K562 (cell line): ENCODE measurements around the gene PM20D1. TPM values are rescaled to one million over a fixed set of nuclear protein-coding genes. Genes with fewer than 3 reads are reported as not detected.
A peak's percentile ranks its signal among the peaks of the same experiment; 100 is the strongest.

Experiments used
- ATF6 ChIP-seq: sonication (generic); formaldehyde crosslinking; IDR thresholded peaks from 2 replicates; pipeline ENCODE4 v1.4.0; 2020; ENCODE audit warnings: mild to moderate bottlenecking, missing genetic modification reagents
- ATF7 ChIP-seq: fragments of 450-650 bp; IDR thresholded peaks from 2 replicates; pipeline ENCODE4 v1.7.1; 2014; ENCODE audit warnings: mild to moderate bottlenecking, moderate library complexity
- COPS2 ChIP-seq: fragments of 450-650 bp; conservative IDR thresholded peaks from 2 replicates; pipeline ENCODE4 v1.6.1; 2016; ENCODE audit warnings: mild to moderate bottlenecking, moderate library complexity
- E2F6 ChIP-seq, 2 experiments: IDR thresholded peaks; 2 replicates each; pipeline ENCODE4 v1.6.1; 2011; ENCODE audit warnings: borderline replicate concordance in 1 of 2, control low read depth in 1 of 2, low read depth in 1 of 2, low read length in 1 of 2, mild to moderate bottlenecking in 1 of 2, mixed read lengths in 1 of 2, moderate library complexity in 1 of 2; ENCODE audit not compliant: insufficient read depth in 1 of 2, insufficient read length in 1 of 2, poor library complexity in 1 of 2, severe bottlenecking in 1 of 2; ENCODE audit errors: extremely low read depth in 1 of 2
- ETV5 ChIP-seq: sonication (generic); formaldehyde crosslinking; IDR thresholded peaks from 2 replicates; pipeline ENCODE4 v1.4.0; 2020; ENCODE audit warnings: low read depth, mild to moderate bottlenecking, missing genetic modification reagents
- MAFG ChIP-seq: fragments of 450-650 bp; conservative IDR thresholded peaks from 2 replicates; pipeline ENCODE4 v1.6.1; 2016; ENCODE audit warnings: missing genetic modification characterization, missing compliant biosample characterization
- MLLT1 ChIP-seq, 2 experiments: fragments of 450-650 bp; IDR thresholded peaks; 2 replicates each; pipeline ENCODE4 v1.6.1; 2016
- RCOR1 ChIP-seq, 2 experiments: IDR thresholded peaks; 2 replicates each; pipeline ENCODE4 v1.6.1; 2012; ENCODE audit warnings: low read depth in 2 of 2, low read length in 2 of 2, borderline replicate concordance in 1 of 2, improper control_type of control experiment in 1 of 2
- RUNX1 ChIP-seq: sonication (generic); IDR thresholded peaks from 2 replicates; pipeline ENCODE4 v1.6.1; 2016; ENCODE audit warnings: antibody characterized with exemption, low read depth
- SP1 ChIP-seq: sonication (generic); formaldehyde crosslinking; IDR thresholded peaks from 2 replicates; pipeline ENCODE4 v1.8.1; 2022; ENCODE audit warnings: mild to moderate bottlenecking, missing genetic modification reagents
- TCF7 ChIP-seq: sonication (generic); IDR thresholded peaks from 2 replicates; pipeline ENCODE4 v1.6.1; 2016; ENCODE audit warnings: antibody characterized with exemption, borderline replicate concordance
- THRA ChIP-seq: fragments of 450-650 bp; IDR thresholded peaks from 2 replicates; pipeline ENCODE4 v1.6.1; 2017; ENCODE audit warnings: mild to moderate bottlenecking, moderate library complexity
- ZBTB12 ChIP-seq: fragments of 250-450 bp; sonication (Bioruptor Pico); IDR thresholded peaks from 2 replicates; pipeline ENCODE4 v1.4.0; 2020
- ZC3H11A ChIP-seq: IDR thresholded peaks from 2 replicates; pipeline ENCODE4 v1.6.1; 2012; ENCODE audit warnings: low read depth, low read length, improper control_type of control experiment
- ZNF551 ChIP-seq: fragments of 250-450 bp; sonication (Bioruptor Pico); IDR thresholded peaks from 2 replicates; pipeline ENCODE4 v1.5.0; 2021; ENCODE audit warnings: mild to moderate bottlenecking, moderate library complexity
- ZNF778 ChIP-seq: fragments of 450-650 bp; formaldehyde crosslinking; IDR thresholded peaks from 2 replicates; pipeline ENCODE4 v1.4.0; 2020; ENCODE audit warnings: mild to moderate bottlenecking, moderate library complexity
- ZNF79 ChIP-seq: fragments of 250-450 bp; sonication (Bioruptor Pico); IDR thresholded peaks from 2 replicates; pipeline ENCODE4 v1.4.0; 2020; ENCODE audit warnings: low read depth, mild to moderate bottlenecking, moderate library complexity
- polyA plus RNA-seq, 8 experiments: library from polyadenylated mRNA; depleted of rRNA in 4 of 8; stranded (reverse) in 5 of 8; unstranded in 3 of 8; fragments of >200 nt; fragmentation: Nextera tagmentation in 2 of 8; fragmentation: Illumina TruSeq in 1 of 8; extraction: Ambion mirVana in 2 of 8; extraction: Trizol in 1 of 8; gene quantifications; 2 replicates each; pipeline versions ENCODE4 v1.2.1 to v1.2.3, GENCODE V29; 2011 to 2014; ENCODE audit warnings: inconsistent platforms in 1 of 8, missing spikeins in 1 of 8
- total RNA-seq, 7 experiments: library from RNA; depleted of rRNA in 6 of 7; stranded (reverse); fragments of >200 nt in 6 of 7; fragmentation: Illumina TruSeq in 2 of 7; extraction: Trizol in 2 of 7; gene quantifications; 2 replicates each; pipeline versions ENCODE4 v1.2.1 to v1.2.3, GENCODE V29; 2011 to 2021; ENCODE audit warnings: low replicate concordance in 1 of 7

Gene PM20D1
- total and polyA plus RNA-seq, 9 of the 15 experiments (the other 6 are each of a cell fraction or from before 2014, with no cell fraction given) = not detected

GRCh38 chr1:205812878-205813754 is 36.8 kb downstream of the PM20D1 start, which contains the start of gene SLC41A1 (continued):
- TF ChIP-seq MLLT1 (IDR thresholded peaks at IDR 0.05) (no peak), RUNX1 (0 out of 2 replicates have a peak, but pooled peaks have one; percentile 2), ETV5 (CRISPR knock-in tag) (no peak), ZNF778 (CRISPR knock-in tag) (no peak), TCF7 (no peak), ZNF551 (CRISPR knock-in tag) (no peak), ATF7 (peak; percentile 86), ATF6 (CRISPR knock-in tag) (no peak), SP1 (CRISPR knock-in tag) (peak; percentile 88), RCOR1 (IDR thresholded peaks at IDR 0.05; ENCODE audit: borderline replicate concordance in 1 of 2, low read depth in 2 of 2, low read length in 2 of 2) (peak in 1 of 2 experiments; percentile 16; a peak in 1 of 4 replicates), ZC3H11A (no peak), COPS2 (no peak), ZBTB12 (CRISPR knock-in tag) (no peak), MAFG (tag) (no peak), ZNF79 (CRISPR knock-in tag) (no peak), THRA (no peak), E2F6 (IDR thresholded peaks at IDR 0.05; ENCODE audit: borderline replicate concordance in 1 of 2, extremely low read depth in 1 of 2, insufficient read depth in 1 of 2, insufficient read length in 1 of 2, low read depth in 1 of 2, low read length in 1 of 2, poor library complexity in 1 of 2, severe bottlenecking in 1 of 2) (peak; percentile 24 to 50)
